MM.1S (cell line): ENCODE data around the gene CSRP1.

Experiments used
- DNase-seq: peaks from one replicate; pipeline ENCODE4 v3.0.0-alpha.2; 2015
- H2AFZ ChIP-seq: fragments of 300-600 bp; sonication (generic); 2 replicates; pipeline ENCODE4 v1.6.0; 2016; ENCODE audit warnings: antibody characterized with exemption, low read length
- H3F3A ChIP-seq: fragments of 300-600 bp; sonication (generic); 2 replicates; pipeline ENCODE4 v1.6.1; 2016; ENCODE audit warnings: mild to moderate bottlenecking, antibody characterized with exemption, low read length, moderate library complexity, mixed read lengths; ENCODE audit not compliant: insufficient read depth
- H3K27ac ChIP-seq: fragments of 300-600 bp; sonication (generic); 2 replicates; pipeline ENCODE4 v1.5.1; 2016; ENCODE audit warnings: mild to moderate bottlenecking, low read length
- H3K27me3 ChIP-seq: fragments of 300-600 bp; sonication (generic); replicated peaks from 2 replicates; pipeline ENCODE4 v1.6.0; 2016; ENCODE audit warnings: low read length; ENCODE audit not compliant: insufficient read depth
- H3K36me3 ChIP-seq: fragments of 300-600 bp; sonication (generic); replicated peaks from 2 replicates; pipeline ENCODE4 v1.6.1; 2016; ENCODE audit warnings: mild to moderate bottlenecking, low read length, mixed read lengths; ENCODE audit not compliant: insufficient read depth
- H3K4me1 ChIP-seq: fragments of 300-600 bp; sonication (generic); 2 replicates; pipeline ENCODE4 v1.6.1; 2016; ENCODE audit warnings: low read length, mixed read lengths
- H3K4me2 ChIP-seq: fragments of 300-600 bp; sonication (generic); 2 replicates; pipeline ENCODE4 v1.6.0; 2016; ENCODE audit warnings: low read depth, low read length
- H3K4me3 ChIP-seq: fragments of 300-600 bp; sonication (generic); 2 replicates; pipeline ENCODE4 v1.5.1; 2016; ENCODE audit warnings: low read length, mixed read lengths
- H3K79me2 ChIP-seq: fragments of 300-600 bp; sonication (generic); 2 replicates; pipeline ENCODE4 v1.6.1; 2016; ENCODE audit warnings: mixed run types, low read length, mixed read lengths
- H3K9ac ChIP-seq: fragments of 300-600 bp; sonication (generic); 2 replicates; pipeline ENCODE4 v1.6.1; 2016; ENCODE audit warnings: low read length, mixed read lengths
- H3K9me2 ChIP-seq: fragments of 300-600 bp; sonication (generic); replicated peaks from 2 replicates; pipeline ENCODE4 v1.6.1; 2016; ENCODE audit warnings: mild to moderate bottlenecking, low read length, mixed read lengths; ENCODE audit not compliant: insufficient read depth
- H3K9me3 ChIP-seq: fragments of 300-600 bp; sonication (generic); replicated peaks from 2 replicates; pipeline ENCODE4 v1.6.1; 2016; ENCODE audit warnings: mild to moderate bottlenecking, low read length, mixed read lengths; ENCODE audit not compliant: insufficient read depth
- H4K20me1 ChIP-seq: fragments of 300-600 bp; sonication (generic); 2 replicates; pipeline ENCODE4 v1.6.1; 2016; ENCODE audit warnings: mild to moderate bottlenecking, low read length, moderate library complexity, mixed read lengths; ENCODE audit not compliant: insufficient read depth
- EZH2 ChIP-seq: fragments of 300-600 bp; sonication (generic); optimal IDR thresholded peaks from 2 replicates; pipeline ENCODE3; 2017; ENCODE audit warnings: low read depth, mild to moderate bottlenecking, antibody characterized with exemption, low read length, mixed read lengths
- EZH2phosphoT487 ChIP-seq: fragments of 300-600 bp; sonication (generic); IDR thresholded peaks from 2 replicates; pipeline ENCODE4 v1.6.1; 2018; ENCODE audit warnings: antibody characterized with exemption, low read length
- TF ChIP-seq, protein P1 (sequence below): fragments of 300-600 bp; sonication (generic); IDR thresholded peaks from 2 replicates; pipeline ENCODE4 v1.5.1; 2016; ENCODE audit warnings: antibody characterized with exemption, low read length, mixed read lengths

CSRP1 gene

DNA sequence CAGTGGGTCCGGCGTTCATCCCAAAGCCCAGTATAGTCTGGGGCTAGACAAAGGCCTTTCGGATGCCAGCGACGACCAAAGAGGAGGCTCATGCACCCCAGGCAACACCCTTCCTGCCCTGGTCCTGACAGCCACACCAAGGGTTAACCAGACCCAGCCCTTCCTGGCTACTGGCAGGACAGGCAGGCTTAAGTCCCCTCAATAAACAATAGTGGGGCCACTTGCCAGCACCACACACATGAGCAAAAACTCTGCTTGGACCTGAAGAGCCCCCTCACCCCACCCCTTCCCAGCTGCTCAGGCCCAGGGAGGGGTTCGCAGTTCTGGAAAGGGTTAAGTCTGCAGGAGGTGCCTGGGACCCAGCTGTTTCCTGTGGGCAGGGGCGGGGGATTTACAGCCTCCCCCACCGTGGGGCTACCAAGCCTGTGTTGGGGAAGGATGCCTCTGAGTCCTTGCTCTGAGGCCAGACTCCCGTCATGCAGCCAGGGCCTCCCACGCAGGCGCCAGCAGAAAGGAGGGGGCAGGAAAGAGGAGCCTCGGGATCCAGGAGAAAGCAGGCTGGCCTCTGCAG is 56.1 kb downstream of the CSRP1 start:
- Histone ChIP-seq H3K4me1 (no peaks in the 10 kb centered on the region), H3K9me2 (no peaks in the 10 kb centered on the region), H3K9me3 (no peaks in the 10 kb centered on the region), H3K79me2 (no peaks in the 10 kb centered on the region), H3K27me3 (no peaks in the 10 kb centered on the region), H4K20me1 (no peaks in the 10 kb centered on the region), H3K4me2 (no peak overlapping the region), H3K36me3 (no peaks in the 10 kb centered on the region), H3F3A (no peaks in the 10 kb centered on the region), H3K9ac (no peak overlapping the region), H3K27ac (no peak overlapping the region), H3K4me3 (no peak overlapping the region), H2AFZ (no peak overlapping the region)
- no peak for TF ChIP-seq EZH2phosphoT487
- TF ChIP-seq, protein P1, sequence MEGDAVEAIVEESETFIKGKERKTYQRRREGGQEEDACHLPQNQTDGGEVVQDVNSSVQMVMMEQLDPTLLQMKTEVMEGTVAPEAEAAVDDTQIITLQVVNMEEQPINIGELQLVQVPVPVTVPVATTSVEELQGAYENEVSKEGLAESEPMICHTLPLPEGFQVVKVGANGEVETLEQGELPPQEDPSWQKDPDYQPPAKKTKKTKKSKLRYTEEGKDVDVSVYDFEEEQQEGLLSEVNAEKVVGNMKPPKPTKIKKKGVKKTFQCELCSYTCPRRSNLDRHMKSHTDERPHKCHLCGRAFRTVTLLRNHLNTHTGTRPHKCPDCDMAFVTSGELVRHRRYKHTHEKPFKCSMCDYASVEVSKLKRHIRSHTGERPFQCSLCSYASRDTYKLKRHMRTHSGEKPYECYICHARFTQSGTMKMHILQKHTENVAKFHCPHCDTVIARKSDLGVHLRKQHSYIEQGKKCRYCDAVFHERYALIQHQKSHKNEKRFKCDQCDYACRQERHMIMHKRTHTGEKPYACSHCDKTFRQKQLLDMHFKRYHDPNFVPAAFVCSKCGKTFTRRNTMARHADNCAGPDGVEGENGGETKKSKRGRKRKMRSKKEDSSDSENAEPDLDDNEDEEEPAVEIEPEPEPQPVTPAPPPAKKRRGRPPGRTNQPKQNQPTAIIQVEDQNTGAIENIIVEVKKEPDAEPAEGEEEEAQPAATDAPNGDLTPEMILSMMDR, result no peak
- TF ChIP-seq EZH2, result no peak
- DNase-seq, result no peak

DNA sequence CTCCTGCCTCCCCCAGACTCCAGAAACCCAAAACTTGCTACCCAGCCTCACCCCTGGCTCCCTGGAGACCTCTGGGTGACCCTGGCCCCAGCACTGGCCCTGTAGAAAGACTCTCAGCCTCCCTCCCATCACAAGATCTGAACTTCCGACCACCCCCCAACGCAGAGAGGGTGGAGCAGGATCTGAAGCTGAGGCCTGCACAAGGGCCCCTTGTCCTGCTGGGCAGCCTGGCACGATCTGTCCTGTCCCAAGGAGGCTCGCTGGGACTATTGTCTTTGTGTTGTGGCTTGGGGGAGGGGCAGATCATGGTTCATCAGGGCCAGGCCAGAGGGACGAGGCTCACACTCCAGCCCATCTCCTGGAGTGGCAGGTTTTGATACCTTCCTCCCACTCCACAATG is 57.9 kb downstream of the CSRP1 start:
- no peak for DNase-seq
- no peaks in the 10 kb centered on the region for H3K4me1 ChIP-seq
- H4K20me1 ChIP-seq, result no peaks in the 10 kb centered on the region
- H3F3A ChIP-seq, result no peaks in the 10 kb centered on the region
- H3K4me2 ChIP-seq, result no peak overlapping the region
- no peaks in the 10 kb centered on the region for H3K9me3 ChIP-seq
- H3K9ac ChIP-seq, result no peak overlapping the region
- H3K27me3 ChIP-seq, result no peaks in the 10 kb centered on the region
- 0 out of 2 replicates have a peak overlapping the region, but pooled peaks have one; percentile 79 for H2AFZ ChIP-seq
- H3K4me3 ChIP-seq, result no peak overlapping the region
- H3K79me2 ChIP-seq, result no peaks in the 10 kb centered on the region
- TF ChIP-seq EZH2, result no peak
- TF ChIP-seq EZH2phosphoT487, result no peak
- TF ChIP-seq, protein P1, result no peak
- no peaks in the 10 kb centered on the region for H3K36me3 ChIP-seq
- H3K9me2 ChIP-seq, result no peaks in the 10 kb centered on the region
- no peak overlapping the region for H3K27ac ChIP-seq

DNA sequence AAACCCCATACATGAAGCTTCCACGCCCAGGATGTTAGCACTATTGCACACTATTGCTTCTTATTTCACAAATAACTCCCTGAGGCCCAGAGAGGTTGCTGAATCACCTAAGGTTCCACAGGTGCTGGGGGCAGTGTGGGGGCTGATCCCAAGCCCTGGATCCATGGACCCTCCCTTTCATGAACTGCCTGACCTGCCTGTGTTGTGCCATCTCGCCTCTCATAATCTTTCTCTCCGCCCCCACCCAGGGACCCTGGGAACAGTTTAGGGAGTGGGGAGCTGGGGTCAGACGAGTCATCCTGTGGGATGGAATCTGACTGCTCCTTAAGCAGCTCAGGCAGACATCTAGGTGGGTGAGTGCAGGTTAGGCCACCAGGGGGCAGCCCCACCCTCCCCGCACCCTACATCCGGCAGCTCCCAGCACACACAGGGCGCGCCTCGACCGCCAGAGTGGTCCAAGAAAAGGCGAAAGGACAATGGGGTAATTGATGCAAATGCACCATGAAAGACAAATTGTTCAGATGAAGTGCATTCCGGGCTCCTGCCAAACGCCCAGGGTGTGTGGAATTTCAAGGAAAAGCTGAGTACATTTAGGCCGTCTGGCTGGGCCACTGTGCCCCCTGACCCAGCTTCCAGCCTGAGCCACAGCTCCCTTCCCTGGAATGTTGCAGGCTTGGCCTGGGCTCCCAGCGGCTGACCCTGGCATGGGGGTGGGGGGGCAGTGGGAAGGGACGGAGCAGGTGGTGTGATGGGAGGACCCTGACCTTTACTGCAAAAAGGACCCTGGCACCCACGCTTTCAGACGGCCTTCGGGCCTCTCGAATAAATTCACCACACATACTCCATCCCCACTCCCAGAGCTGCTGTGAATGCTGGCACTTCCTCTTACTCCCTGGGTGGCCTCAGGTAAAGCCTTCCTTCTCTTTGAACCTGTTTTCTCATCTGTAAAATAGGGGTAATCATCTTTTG is 58.7 kb downstream of the CSRP1 start:
- no peaks in the 10 kb centered on the region for H3K4me1 ChIP-seq
- no peaks in the 10 kb centered on the region for H3K79me2 ChIP-seq
- peak overlapping the region; percentile 79 for H2AFZ ChIP-seq
- no peaks in the 10 kb centered on the region for H4K20me1 ChIP-seq
- H3K9ac ChIP-seq, result no peak overlapping the region
- H3K36me3 ChIP-seq, result no peaks in the 10 kb centered on the region
- peak overlapping the region; percentile 46; the same call in 1 of the 2 replicates for H3K4me2 ChIP-seq
- no peak overlapping the region for H3K4me3 ChIP-seq
- no peaks in the 10 kb centered on the region for H3F3A ChIP-seq
- H3K27me3 ChIP-seq, result no peaks in the 10 kb centered on the region
- H3K27ac ChIP-seq, result no peak overlapping the region
- no peak for TF ChIP-seq EZH2
- TF ChIP-seq, protein P1, result peak; percentile 98
- DNase-seq, result peak; percentile 72
- no peaks in the 10 kb centered on the region for H3K9me3 ChIP-seq
- H3K9me2 ChIP-seq, result no peaks in the 10 kb centered on the region
